H1 (cell line): Measurements from ENCODE around the gene ALDH4A1. TPM values are rescaled to one million over a fixed set of nuclear protein-coding genes. Genes with fewer than 3 reads are reported as not detected.

Source experiments
- CHD7 ChIP-seq: fragments of 300-600 bp; sonication (generic); IDR thresholded peaks from 2 replicates; pipeline ENCODE4 v1.7.1; 2012; ENCODE audit warnings: low read length, moderate library complexity, mild to moderate bottlenecking, inconsistent platforms; ENCODE audit not compliant: insufficient replicate concordance
- EP300 ChIP-seq, 2 experiments: IDR thresholded peaks; 1 replicate in 1 of 2; 2 replicates in 1 of 2; pipeline ENCODE4 v1.6.1; 2011 to 2012; ENCODE audit warnings: low read depth in 2 of 2, low read length in 2 of 2, mild to moderate bottlenecking in 2 of 2, borderline replicate concordance in 1 of 2, inconsistent platforms in 1 of 2, moderate library complexity in 1 of 2
- MAFK ChIP-seq: IDR thresholded peaks from 2 replicates; pipeline ENCODE4 v1.6.1; 2012; ENCODE audit warnings: low read depth, mild to moderate bottlenecking, improper control_type of control experiment, low read length
- RNF2 ChIP-seq: fragments of 200-900, 300-1000 bp; sonication (generic); IDR thresholded peaks from 2 replicates; pipeline ENCODE4 v1.7.1; 2016; ENCODE audit warnings: borderline replicate concordance, low read depth, mild to moderate bottlenecking, antibody characterized with exemption, low read length; ENCODE audit not compliant: poor library complexity, severe bottlenecking; ENCODE audit errors: missing control alignments
- TBP ChIP-seq: IDR thresholded peaks from 2 replicates; pipeline ENCODE4 v1.6.1; 2011; ENCODE audit warnings: low read depth, low read length, improper control_type of control experiment
- polyA plus RNA-seq, 7 experiments: library from polyadenylated mRNA; depleted of rRNA in 3 of 7; stranded (reverse) in 5 of 7; unstranded in 2 of 7; fragments of >200 nt in 5 of 7; fragments of 200-250 nt in 2 of 7; gene quantifications; 1 replicate in 5 of 7; 2 replicates in 1 of 7; 4 replicates in 1 of 7; pipeline versions ENCODE4 v1.2.1 to v1.2.3, GENCODE V29; 2011 to 2013; ENCODE audit warnings: missing spikeins in 2 of 7, mixed read lengths in 2 of 7
- total RNA-seq: library from RNA; stranded (reverse); fragmentation: NEBNext Ultra II Directional; extraction: Animal tissue kit (Norgen Biotek cat#: 25700); gene quantifications from 2 replicates; pipeline ENCODE4 v1.2.1, GENCODE V29; 2021
- TF ChIP-seq, protein P1 (sequence below), 3 experiments: IDR thresholded peaks; 1 replicate in 2 of 3; 2 replicates in 1 of 3; pipeline versions ENCODE4 v1.5.1 to v1.6.1; 2011; ENCODE audit warnings: low read length in 3 of 3, mild to moderate bottlenecking in 3 of 3, inconsistent platforms in 2 of 3, low read depth in 1 of 3, moderate library complexity in 1 of 3; ENCODE audit not compliant: insufficient read depth in 1 of 3; ENCODE audit errors: control extremely low read depth in 1 of 3

Gene ALDH4A1
- total and polyA plus RNA-seq, 2 of the 8 experiments (the other 6 are each of a cell fraction or from before 2014, with no cell fraction given): 30.3 to 35.9 TPM

DNA sequence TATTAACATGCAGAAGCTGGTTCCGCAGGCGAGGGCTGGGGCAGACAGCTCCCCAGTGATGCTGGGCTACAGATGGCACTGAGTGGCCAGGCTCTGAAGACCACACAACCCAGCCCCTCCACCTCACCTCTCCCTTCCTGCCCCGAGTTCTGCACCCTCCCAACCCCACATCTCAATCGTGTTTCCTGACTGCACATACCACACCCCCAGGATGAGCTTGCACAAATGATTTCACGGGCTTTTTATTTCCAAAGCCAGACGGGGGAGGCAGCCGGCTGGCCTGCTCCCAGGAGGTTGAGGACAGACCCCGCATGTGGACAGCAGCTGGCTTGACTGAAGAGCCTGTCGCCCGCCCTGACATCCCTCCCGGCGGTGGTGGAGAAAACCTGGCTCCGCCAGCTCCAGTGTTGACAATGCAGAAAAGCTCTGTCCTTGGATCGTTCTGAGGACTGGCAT, 21.4 kb upstream of the ALDH4A1 start (continued):
- no peak for TF ChIP-seq MAFK
- no peak for TF ChIP-seq CHD7
- TF ChIP-seq RNF2: no peak
- TF ChIP-seq EP300 (IDR thresholded peaks at IDR 0.05; ENCODE audit: borderline replicate concordance in 1 of 2, low read depth in 2 of 2, low read length in 2 of 2): no peak
- TF ChIP-seq TBP: no peak
- TF ChIP-seq, protein P1, sequence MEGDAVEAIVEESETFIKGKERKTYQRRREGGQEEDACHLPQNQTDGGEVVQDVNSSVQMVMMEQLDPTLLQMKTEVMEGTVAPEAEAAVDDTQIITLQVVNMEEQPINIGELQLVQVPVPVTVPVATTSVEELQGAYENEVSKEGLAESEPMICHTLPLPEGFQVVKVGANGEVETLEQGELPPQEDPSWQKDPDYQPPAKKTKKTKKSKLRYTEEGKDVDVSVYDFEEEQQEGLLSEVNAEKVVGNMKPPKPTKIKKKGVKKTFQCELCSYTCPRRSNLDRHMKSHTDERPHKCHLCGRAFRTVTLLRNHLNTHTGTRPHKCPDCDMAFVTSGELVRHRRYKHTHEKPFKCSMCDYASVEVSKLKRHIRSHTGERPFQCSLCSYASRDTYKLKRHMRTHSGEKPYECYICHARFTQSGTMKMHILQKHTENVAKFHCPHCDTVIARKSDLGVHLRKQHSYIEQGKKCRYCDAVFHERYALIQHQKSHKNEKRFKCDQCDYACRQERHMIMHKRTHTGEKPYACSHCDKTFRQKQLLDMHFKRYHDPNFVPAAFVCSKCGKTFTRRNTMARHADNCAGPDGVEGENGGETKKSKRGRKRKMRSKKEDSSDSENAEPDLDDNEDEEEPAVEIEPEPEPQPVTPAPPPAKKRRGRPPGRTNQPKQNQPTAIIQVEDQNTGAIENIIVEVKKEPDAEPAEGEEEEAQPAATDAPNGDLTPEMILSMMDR (IDR thresholded peaks at IDR 0.05; ENCODE audit: control extremely low read depth in 1 of 3, insufficient read depth in 1 of 3, low read depth in 1 of 3, low read length in 3 of 3): no peak
